GM18909 (cell line): ENCODE measurements around the gene REEP1.
A peak's percentile ranks its signal among the peaks of the same experiment; 100 is the strongest.
"Not testable (repeated sequence)": the region's sequence is repeated elsewhere in the genome, so short reads cannot be mapped to it uniquely, and the experiment has no call there.

Experiments used
- ATAC-seq: cut with Tn5 transposase; IDR thresholded peaks from one replicate; pipeline ENCODE4 v1.9.1; 2021; ENCODE audit warnings: mild to moderate bottlenecking; ENCODE audit not compliant: unreplicated experiment, poor library complexity

The REEP1 gene

DNA sequence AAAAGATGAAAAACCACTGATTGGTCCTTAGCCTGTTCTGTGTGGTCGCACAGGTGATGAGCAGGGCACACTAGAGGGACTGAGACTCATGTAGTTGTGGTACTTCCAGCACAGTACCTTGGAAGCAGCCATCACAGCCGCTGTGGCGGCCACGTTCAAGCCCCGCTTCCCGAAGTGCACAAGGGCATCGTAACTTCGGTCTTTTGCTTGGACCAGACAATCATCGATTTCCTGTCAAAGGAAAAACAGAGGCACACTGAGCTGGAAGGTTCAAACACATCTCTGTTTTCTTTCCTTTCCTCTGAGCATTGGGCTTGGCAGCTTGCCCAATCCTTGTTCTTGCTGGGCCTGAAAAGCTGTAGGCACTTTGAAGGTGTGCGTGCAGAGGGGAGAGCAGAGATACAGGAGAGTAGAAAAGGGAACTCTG, 85.6 kb downstream of the REEP1 start:
- ATAC-seq, result no peak

DNA sequence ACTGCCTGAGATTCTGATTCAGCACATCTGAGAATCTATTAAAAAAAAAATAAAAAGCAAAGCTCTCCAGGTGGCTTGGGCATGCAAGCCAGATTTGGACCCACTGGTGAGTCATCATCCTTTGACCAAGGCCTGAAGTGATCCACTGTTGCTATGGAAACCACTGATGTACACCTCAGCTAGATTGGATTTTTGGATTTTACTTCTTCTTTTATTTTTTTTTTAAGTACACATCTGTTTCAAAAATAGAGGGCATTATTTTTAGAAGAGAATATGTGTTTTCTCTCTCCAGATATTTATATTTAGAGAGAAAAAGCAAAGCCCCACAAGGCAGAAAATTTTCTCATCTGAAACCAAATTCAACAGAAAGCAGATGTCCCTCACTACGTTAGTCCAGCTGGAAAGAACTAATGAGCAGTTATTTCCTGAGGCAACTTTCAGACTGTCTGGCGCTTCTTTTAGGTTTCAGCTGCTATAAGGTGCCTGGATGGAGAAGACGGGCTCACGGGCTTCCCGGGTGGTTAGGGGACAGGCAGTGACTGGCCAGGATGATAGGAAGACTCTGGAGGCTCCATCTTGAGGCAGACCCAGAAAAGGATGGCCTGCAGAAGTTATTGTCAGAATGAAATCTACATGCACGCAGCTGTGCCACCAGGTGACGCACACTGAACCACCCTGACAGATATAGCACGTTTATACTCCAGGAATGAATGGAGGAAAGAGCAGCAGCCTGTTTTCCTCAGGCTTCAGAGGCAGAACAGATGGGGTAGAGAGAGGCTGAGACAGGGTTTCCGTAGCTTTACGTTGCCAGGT, 87.6 kb downstream of the REEP1 start:
- no peak for ATAC-seq

DNA sequence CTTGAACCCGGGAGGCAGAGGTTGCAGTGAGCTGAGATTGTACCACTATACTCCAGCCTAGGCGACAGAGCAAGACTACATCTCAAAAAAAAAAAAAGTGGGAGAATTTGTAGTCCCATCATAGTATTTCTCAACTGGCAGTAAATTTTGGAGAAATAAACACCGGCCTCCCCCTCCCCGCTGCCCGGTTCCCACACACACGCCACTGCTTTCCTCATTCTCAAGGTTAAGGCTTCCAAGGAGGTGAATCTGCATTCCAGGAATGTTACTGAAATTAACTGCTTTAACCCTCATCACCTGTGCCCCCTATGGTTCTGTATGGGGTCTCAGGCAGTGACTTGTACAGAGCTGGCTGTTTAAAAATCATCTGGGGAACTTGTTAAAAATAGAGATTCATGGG, 88.2 kb downstream of the REEP1 start:
- no peak for ATAC-seq

DNA sequence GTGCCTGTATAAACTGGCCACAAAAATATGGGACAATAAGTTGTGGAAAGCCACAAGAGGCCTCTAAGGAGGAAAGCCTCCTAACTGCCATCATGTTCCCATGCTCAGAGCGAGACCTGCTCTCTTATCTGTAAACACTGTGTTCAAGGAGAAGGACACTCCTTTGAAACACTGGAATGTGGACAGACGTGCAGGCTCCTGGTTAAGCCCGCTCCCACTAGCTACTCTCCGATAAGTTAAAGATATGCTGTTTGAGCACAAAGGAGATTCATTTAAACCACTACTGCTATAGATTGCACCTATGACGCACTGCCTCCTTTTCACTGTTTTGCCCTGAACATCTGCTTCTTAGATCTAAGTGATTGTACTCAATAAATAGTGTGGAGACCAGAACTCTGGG, 92.2 kb downstream of the REEP1 start:
- ATAC-seq, result not testable (repeated sequence)

DNA sequence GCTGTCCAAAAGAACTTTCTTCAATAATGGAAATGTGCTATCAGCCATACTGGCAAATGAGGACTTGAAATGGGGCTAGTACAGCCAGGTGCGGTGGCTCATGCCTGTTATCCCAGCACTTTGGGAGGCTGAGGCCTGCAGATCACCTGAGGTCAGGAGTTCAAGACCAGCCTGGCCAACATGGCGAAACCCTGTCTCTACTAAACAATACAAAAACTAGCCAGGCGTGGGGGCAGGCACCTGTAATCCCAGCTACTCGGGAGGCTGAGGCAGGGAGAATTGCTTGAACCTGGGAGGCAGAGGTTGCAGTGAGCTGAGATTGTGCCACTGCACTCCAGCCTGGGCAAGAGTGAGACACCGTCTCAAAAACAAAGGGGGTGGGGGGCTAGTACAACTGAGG, 92.6 kb downstream of the REEP1 start:
- not testable (repeated sequence) for ATAC-seq

DNA sequence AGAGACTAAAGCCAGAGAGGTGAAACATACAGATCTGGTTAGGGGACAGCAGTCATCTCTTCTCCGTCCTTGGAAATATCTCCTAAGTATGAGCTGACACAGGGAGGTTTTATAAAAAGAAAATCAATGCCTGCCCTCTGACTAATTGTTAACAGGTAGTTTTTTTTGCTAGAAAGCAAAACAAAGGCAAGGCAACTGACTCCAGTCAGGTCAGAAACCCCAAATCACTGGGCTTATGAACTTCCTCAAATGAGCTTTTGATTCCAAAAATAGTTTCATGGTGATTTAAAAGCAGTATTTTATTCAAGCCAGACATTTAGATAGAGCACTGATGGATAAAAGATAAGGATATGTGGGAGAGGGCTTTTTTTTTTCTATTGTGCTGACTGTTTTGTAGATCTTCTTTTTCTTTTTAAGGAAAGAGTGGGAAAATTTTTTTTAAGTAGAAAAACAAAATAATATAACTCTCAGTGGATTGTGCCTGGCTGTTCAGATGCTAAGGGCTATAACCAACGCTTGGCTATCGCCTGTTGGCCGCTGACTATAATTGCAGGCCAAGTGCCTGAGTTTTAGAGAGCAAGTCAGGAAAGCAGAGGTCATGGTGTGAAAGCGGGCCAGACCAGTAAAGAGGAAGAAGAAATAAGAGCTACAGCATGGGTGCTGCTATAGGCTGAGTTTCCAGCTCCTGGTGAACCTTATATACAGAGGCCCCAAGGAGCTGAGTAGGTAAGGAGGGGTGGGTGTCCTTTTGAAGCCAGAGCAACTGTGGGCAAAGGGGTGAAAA, 93.3 kb downstream of the REEP1 start:
- ATAC-seq, result no peak

DNA sequence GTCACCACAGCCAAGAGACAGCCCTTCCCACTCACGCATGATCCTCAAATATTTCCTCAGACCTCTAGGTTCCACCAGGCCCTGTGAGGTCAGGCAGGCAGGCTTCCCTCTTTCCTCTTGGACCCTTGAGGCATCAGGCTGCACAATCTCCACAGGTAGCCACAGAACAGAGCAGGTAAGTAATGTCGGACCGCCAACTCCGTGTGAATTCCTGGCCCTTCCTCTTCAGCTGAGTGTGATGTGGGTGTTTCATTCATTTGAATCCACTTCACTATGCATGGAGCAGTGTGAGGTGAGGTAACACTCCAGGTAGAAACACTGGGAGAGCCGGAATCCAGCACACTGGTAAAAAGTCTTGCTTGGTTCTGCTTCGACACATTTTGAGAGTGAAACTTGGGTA, 94.2 kb downstream of the REEP1 start:
- no peak for ATAC-seq

DNA sequence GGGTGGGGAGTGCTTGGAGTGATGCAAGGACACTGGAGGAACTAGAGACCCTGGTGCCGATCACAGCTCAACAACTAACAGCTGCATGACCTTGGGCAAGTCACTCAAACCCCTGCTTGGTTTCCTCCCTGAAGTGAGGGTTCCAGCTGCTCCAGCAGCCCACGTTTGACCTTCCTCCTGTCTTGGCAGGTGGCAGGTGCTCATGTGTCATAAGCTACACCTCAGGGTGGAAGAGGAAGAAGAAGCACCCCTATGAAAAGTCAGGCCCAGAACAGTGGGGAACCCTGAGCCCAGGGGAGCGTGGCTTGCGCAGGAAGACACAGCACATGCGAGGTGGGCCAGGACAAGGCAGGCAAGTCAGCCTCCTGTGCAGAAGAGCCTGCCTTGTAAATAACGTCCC, 95.8 kb downstream of the REEP1 start:
- no peak for ATAC-seq

DNA sequence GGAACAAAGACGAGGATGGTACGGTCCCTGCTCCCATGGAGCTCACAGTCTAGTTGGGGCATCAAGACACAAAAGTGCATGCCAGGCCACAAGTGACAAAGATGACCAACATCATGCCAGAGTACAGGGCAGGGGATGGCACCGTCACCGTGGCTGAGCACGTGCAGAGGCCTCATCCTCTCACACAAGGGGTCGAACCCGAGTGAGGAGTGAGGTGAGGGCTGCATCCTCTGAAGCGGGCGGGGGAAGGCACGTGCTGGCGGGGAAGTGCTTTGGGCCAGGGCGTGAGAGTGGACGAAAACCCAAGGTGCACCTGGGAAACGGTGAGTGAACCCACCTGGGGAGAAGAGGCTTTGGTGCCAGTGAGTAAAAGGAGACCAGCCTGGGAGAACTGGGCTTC, 97.2 kb downstream of the REEP1 start:
- no peak for ATAC-seq

DNA sequence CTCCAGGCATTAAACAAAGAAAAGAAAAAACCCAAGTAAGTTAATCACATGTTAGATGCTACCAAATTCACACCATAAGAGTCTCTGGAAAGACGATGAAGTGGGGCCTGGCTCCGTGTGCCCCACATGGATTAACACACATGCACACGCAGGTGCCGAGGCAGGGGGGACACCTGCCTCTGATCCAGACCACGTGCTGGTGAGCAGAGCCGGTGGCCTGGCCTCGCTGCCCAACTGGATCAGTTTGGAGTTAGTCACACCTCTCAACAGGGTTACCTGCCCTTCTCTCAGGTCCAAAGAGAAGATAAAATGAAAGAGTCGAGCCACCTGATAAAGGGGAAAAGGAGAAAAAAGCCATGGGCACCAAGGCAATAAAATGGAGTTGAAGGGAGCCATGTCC, 97.7 kb downstream of the REEP1 start:
- ATAC-seq, result no peak

DNA sequence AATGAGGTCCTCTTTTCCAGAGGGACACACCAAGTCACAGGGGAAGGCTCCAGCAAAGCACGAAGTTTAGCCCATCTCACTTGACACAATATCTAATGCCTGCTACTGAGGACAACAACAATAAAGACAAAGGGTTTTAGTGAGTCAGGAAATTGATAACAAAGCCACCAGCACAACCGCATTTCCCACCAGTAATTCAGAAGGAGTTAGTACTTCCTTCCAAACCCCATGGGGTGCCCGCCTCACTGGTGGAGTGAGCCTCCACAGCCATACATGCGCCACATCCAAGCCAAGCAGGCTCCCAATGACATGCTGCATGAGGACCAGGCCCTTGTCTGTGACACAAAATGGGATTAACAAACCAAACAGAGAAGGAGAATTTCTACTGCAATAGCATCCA, 98.1 kb downstream of the REEP1 start:
- no peak for ATAC-seq

DNA sequence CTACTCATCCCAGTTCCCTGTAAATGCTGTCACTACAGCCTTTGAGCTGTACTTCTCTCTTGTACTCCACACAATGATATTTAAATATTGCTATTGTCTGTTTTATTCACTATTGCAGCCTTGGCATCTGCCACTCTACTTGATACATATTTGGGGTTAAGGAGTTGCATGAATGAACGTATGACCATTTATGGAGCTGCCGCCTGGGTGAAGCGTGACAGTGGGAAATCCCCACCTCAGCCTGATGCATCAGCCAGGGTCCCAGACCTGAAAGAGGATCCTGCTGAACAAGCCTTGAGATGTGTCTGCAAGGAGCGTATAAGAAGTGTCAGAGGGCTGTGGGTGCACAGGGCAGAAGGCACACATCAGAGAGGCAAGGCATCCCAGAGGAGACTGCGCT, 99.1 kb downstream of the REEP1 start:
- ATAC-seq, result peak; percentile 94

DNA sequence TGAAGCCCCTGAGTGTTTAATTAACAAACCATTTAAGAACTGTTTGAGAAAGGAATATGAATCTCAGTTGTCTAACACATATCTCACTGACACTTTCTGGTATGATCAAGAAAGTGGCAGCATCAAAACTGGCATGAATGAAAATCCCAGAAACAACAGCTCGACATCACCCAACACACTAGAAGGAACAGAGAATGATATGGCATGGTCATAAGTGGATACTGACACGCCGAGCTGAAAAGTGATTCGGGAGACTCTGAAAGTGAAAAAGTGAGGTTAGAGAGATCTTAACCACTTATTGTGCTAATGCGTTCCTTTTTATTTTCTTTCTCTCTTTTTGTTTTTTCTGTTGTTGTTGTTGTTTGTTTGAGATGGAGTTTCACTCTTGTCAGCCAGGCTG, 100.3 kb downstream of the REEP1 start:
- ATAC-seq, result no peak

DNA sequence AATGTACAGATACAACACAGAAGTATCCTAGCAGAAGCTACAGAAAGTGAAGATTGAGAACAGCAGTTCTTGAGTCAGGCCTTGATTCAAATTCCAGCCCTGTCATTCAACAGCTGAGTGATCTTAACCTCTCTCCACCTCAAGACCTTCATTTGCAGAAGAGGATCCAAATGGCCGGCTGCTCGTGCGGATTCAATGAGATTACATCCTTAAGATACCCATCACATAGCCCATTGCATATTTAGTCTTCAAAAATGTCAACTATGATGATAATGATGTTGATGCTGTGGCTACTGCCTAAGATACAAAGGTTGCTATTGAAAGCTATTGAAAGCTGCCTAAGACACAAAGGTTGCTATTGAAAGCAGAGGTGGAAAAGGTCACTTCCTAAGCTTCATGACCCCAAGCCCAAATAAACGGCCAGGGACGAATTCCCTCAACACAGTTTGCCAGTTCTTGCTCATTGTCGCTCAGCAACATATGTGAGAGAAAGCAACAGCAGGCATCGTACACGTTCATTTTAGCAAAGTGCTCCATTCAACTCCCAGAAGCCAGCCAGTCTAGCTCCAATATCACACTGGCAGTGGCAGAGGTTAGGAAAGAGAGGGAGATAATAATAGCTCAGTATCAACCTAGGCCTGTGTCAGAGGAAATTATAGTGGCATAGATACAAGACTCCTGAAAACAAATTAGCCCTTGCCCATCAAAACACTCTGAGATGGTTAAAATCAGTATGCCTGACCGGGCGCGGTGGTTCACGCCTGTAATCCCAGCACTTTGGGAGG, 102.0 kb downstream of the REEP1 start:
- ATAC-seq, result no peak

DNA sequence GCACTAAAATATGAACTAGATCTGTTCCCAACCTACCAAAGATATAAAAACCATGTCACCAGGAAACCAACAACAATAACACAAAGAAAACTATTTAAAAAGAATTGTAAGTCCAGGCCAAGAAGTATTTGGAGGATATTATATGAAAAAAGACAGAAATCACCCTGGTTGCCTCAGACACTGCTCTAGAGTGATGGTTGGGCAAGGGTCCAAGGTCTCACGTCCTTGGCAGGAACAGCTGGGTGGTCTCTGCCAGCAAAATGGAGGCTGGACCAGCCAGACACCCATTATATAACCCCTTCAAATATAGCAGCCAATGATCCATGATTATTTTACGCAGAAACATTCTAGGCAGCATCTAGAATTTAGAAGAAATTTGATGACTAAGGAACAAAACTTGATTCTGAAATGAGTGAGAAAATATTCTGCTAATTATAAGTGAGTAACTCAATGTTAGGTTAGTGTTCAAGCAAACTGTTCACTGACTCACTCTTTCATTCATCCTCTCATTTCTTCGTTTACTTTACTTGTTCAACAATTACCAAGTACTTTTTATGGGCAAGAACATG, 102.8 kb downstream of the REEP1 start:
- ATAC-seq, result no peak

DNA sequence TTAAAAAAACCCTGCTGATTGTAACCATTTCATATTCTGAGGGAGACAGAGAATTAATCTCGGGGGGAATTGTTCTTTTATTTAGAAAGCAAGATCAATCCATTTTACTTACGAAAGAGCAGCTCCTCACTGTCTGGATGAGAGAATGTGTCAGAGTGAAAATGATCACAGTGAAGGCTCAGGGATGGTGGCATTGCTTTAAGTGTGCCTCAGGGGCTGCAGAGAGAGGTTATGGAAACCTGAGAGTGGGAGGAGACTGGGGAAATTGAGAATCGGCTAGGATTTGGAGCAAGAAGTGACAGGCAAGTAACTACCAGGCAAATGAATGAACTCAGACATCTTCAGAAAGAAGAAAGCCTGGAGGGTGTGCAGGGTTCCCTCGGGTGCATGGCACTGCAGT, 104.0 kb downstream of the REEP1 start:
- ATAC-seq, result no peak

DNA sequence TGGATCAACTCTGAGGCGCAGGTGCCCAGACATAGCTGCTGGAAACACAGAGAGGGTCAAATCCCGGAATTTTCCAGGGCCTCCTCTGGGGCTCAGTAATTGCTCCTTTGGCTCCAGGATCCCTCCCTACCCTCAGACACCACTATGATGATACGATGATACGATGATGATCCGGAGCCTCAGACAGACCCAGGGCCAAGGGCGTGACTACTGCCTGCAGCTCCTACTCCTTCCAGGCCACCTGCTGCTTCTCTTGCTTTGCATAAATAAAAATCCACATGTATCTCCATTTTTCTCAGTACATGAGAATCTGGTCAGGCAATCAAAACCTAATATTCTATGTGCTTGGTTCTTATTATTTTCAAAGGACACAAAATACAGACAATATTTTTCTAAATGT, 104.5 kb downstream of the REEP1 start:
- ATAC-seq, result no peak

DNA sequence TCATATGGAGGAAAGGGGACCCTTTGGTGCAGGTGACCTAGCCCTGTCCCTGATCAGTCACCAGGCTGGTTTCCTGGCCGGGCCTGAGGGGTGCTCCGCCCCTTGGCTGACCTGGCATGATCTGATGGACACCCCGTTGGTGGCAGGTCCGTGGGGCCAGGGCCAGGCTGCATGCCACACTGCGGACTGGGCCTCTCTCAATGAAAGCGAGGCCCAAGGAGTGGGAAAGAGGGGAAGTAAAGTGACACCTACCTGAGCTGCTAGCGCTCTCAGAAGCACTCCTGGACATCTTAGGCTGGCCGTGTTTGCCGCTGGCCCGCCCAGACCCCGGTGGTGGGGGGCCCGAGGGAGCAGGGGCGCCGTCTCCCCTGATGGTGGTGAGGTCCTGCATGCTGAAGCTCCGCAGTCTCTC, 105.0 kb downstream of the REEP1 start:
- ATAC-seq, result no peak

DNA sequence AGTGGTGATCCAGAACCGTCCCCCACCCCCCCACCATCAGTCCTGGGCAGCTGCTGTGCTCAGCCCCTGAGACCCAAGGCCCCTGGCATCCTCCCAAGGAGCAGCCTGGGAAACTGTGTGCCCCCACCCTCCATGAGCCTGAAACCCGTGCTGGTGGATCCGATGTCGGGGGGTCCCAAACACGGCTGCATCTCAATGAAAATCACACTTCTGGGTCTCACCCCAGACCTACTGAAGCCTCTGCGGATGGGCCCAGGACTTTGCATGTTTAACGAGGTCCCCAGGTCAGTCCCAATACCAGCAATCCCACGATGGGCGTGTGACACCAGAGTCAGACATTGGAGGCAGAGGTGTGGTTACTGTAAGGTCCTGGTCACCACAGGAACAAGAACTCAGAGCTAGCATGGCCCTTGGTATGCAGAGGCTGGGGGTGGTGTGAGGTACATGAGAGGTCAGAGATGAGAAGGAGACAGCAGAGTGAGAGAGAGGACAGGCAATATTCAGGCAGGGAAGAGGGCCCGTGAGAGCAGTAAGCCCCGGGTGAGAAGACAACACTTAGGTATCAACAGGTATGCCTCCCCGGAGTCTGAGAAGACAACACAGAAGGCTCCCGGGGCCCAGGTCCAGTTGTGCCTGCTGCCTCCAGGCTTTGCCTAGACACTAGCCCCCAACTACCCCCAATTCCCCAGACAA, 105.6 kb downstream of the REEP1 start:
- no peak for ATAC-seq

DNA sequence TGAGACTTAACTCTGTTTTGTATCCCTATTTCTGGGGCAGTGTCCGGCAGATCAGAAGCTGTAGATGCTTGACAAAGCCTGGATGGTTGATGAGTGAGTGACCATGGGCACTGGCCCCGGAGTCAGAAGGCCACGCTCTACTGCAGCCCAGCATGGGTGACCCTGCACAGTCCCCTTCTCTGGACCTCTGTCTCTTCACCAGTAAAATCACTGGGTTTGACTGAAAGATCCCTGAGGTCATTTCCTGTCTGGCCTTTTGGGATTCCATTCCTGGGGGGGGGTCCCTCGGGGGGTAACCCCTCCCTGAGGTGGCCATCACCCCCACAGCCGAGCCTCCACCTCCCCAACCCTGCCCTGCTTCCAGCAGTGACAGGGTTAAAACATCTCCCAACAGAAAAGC, 106.5 kb downstream of the REEP1 start:
- ATAC-seq, result no peak
